ENCODE data around the gene CD3E.
A peak's percentile ranks its signal among the peaks of the same experiment; 100 is the strongest.

CD3E gene

DNA sequence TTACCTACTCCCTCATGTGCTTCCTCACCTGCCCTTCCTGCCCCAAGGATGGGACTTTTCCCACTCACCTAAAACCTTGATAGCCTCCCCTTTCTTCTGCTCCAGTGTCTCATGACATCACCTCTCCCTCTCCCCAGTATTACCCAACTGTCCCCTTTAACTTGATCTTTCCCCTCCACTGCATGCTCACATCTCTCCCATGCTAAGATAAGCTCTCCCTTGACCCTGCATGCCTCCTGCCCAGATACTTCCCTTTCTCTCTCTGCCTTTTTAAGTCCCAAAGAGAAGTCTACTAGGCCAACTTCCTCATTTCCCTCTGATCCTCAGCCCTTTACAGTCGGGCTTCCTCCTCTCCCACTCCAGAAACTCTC is 14.8 kb downstream of the CD3E start:
- no peak for FAIRE-seq
- DNase-seq (ENCODE audit: extremely low spot score, insufficient read length, low read depth) = no peak

- FAIRE-seq = no peak
- no peak for DNase-seq (ENCODE audit: extremely low spot score, insufficient read length, low read depth)
These were observed 16.0 kb downstream of the CD3E start for GRCh38 chr11:118320515-118320914.

DNA sequence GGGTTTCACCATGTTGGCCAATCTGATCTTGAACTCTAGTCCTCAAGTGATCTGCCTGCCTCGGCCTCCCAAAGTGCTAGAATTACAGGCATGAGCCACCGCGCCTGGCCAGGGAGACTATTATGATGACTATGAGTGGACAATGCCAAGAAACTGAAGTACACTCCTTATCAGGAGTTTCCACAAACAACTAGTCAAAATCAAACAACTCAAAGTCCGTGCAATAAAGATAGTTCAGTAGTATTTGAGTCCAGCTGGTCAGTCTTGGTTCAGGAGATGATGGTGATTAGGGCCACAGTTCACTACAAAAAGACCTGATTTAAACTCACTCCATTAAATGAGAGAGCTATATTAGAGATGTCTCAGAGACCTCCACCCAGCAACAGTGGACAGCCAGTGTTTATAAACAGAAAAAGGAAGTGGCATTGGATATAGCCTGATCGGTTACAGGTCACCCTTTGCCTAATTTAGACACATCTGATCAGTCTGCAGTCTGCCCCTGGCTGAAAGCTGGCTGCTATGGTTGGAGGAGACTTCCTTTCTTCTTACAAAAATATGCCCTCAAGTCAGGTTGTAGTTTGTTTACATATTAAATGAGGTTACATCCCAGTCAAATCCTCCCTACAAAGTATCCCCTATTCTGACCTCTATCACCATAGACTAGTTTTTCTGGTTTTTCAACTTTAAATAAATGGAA is 17.0 kb downstream of the CD3E start:
- no peak for DNase-seq (ENCODE audit: extremely low spot score, insufficient read length, low read depth)

GRCh38 chr11:118322721-118323120 is 18.2 kb downstream of the CD3E start:
- no peak for DNase-seq (ENCODE audit: extremely low spot score, insufficient read length, low read depth)
- no peak for FAIRE-seq

More for the DNA sequence above, 17.0 kb downstream of the CD3E start:
- peak; percentile 42 for FAIRE-seq

- no peak for FAIRE-seq
- no peak for DNase-seq (ENCODE audit: extremely low spot score, insufficient read length, low read depth)
These were observed 20.8 kb downstream of the CD3E start for GRCh38 chr11:118325283-118325682.

DNA sequence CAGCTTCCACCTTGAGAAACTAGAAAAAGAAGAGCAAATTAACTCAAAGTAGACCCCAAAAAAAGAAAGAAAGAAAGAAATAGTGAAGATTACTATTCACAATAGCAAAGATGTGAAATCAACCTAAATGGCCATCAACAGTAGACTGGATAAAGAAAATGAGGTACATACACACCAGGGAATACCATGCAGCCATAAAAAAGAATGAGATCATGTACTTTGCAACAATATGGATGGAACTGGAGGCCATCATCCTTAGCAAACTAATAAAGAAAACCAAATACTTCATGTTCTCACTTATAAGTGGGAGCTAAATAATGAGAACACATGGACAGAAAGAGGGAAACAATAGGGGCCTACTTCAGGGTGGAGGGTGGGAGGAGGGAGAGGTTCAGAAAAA is 24.2 kb downstream of the CD3E start:
- FAIRE-seq (no peak), DNase-seq (ENCODE audit: extremely low spot score, insufficient read length, low read depth) (no peak)

- no peak for FAIRE-seq
- DNase-seq (ENCODE audit: extremely low spot score, insufficient read length, low read depth) = no peak
These were observed 30.2 kb downstream of the CD3E start for GRCh38 chr11:118334745-118335144.

GRCh38 chr11:118338637-118339061 is 34.1 kb downstream of the CD3E start:
- DNase-seq (ENCODE audit: extremely low spot score, insufficient read length, low read depth) (peak; percentile 32), FAIRE-seq (no peak)

GRCh38 chr11:118339281-118339961 is 34.9 kb downstream of the CD3E start:
- no peak for FAIRE-seq
- no peak for DNase-seq (ENCODE audit: extremely low spot score, insufficient read length, low read depth)

DNA sequence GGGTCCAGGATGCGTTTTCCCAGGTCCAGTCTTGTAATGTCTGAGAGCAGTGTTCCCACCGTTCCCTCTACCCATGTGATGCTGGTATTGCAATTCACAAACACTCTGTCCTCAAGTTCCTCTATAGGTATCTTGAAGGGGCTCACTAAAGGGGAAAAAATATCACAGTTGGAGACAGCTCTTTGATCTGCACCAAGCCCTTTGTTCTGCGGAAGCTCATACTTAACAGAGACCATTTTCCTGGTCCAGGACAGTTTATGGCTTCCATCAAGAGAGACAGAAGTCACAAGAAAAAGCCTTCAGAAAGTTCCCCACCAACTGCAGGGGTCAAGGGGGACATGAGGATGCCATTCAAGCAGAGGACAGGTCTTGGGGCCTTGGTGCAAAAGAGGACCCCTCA is 35.9 kb downstream of the CD3E start:
- DNase-seq (ENCODE audit: extremely low spot score, insufficient read length, low read depth) (no peak), FAIRE-seq (no peak)

DNA sequence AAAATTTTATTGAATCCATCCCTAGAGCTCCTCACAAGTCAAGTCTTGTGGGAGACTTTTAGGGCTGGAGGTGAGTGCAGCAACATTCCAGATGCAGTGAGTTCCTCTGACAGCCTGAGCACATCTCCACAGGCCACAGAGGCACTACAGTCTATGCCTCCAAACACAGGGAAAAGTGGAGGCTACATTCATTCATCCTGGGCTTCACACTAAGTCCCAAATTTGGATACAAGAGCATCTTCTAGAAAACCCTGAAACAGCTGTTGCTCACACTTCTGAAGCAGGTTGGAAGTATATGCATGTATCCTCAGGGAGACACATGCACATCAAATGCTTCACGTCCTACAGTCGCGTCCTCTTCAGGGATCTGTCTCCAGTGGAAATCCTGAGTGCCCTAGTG is 36.7 kb downstream of the CD3E start:
- FAIRE-seq (no peak), DNase-seq (ENCODE audit: extremely low spot score, insufficient read length, low read depth) (no peak)

GRCh38 chr11:118341815-118342489 is 37.4 kb downstream of the CD3E start:
- no peak for FAIRE-seq
- no peak for DNase-seq (ENCODE audit: extremely low spot score, insufficient read length, low read depth)

DNA sequence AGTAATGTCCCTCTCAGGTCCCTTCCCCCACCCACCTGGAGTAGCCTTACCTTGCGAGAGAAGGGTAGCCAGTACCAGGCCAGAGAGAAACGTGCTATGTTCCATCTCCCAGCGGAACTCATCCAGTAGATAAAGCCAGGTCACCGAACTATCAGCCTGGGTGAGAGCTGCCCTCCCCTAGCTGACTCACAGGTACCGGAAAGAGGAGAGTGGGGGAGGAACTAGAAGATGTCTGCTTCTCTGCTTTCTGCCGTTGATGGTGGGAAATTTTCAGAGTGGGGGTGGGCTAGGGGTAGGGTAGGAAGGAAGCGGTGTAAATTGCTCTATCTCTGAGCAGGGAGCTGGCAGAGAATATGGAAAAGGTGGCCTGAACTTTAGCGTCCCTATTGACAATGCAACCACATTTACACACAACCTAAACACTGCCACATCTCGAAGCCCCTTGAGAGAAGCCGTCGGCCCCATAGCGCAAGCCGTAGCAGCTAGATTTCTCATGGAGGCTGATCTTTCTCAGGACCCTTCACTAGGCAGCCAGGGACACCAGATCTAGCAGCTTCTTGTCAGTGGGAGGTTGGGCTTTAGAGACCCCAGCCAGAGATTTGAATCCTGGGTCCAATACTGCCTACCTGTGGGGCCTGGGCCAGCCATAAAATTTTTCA is 38.1 kb downstream of the CD3E start, which contains the start of gene CD3D:
TSS of gene CD3D (minus strand) at position 203 of the 659 bp plus-strand sequence. CDS start at position 105, 98 bp downstream.
- DNase-seq (ENCODE audit: extremely low spot score, insufficient read length, low read depth) = no peak
- FAIRE-seq = no peak

DNA sequence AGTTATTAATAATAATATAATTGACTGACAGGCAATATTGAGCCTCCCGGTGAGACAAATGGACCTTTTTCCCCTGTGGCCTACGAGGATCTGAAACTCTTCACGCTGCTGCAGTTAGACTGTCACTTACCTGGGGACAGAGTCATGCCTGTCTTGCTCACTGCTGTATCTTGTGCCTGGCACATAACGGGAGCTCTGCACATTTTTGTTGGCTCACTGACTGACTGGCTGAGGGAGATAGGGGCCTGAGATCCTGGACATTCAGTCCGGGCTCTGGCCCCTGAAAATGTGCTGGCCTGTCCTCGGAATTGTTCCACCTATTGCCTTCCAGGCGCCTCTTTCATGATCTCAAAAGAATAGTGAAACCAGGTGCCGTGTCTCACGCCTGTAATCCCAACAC is 38.7 kb downstream of the CD3E start:
- FAIRE-seq (peak; percentile 24), DNase-seq (ENCODE audit: extremely low spot score, insufficient read length, low read depth) (no peak)

DNA sequence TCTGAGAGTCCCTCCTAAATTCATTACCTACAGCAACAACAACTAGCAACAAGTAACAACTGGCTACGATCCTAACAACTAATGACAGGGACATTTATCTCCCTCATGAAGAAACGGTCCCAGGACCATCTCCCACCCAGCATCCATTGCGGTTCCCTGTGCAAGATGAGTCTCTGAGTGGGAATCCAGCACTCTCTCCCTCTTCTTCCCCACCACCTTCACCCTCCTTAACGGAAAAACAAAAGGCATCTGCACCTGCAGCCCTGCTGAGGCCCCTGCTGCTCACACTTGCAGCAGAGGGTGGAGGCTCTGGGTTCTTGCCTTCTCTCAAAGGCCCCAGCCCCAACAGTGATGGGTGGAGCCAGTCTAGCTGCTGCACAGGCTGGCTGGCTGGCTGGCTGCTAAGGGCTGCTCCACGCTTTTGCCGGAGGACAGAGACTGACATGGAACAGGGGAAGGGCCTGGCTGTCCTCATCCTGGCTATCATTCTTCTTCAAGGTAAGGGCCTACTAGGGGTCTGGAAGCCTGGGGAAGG is 39.5 kb downstream of the CD3E start, which contains the start of gene CD3G:
TSS of gene CD3G (plus strand) at position 364 of the 535 bp plus-strand sequence. CDS start at position 444, 80 bp downstream.
- no peak for FAIRE-seq
- no peak for DNase-seq (ENCODE audit: extremely low spot score, insufficient read length, low read depth)

- no peak for FAIRE-seq
- DNase-seq (ENCODE audit: extremely low spot score, insufficient read length, low read depth) = no peak
These were observed 44.9 kb downstream of the CD3E start for GRCh38 chr11:118349475-118349874.

- peak; percentile 64 for FAIRE-seq
- DNase-seq (ENCODE audit: extremely low spot score, insufficient read length, low read depth) = no peak
These were observed 48.7 kb downstream of the CD3E start for GRCh38 chr11:118353084-118353710.

DNA sequence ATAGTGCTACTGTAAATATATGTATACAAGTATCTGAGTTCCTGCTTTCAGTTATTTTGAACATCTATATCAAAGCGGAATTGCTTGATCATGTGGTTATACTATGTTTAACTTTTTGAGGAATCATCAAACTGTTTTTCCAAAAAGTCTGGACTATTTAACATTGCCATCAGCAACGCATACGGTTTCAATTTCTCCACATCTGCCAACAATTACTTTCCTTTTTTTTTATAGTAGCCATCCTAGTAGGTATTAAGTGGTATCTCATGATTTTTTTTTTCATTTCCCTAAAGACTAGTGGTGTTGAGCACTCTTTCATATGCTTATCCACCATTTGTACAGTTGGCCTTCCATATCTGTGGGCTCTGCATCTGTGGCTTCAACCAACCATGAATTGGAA is 53.5 kb downstream of the CD3E start:
- FAIRE-seq = no peak
- no peak for DNase-seq (ENCODE audit: extremely low spot score, insufficient read length, low read depth)

DNA sequence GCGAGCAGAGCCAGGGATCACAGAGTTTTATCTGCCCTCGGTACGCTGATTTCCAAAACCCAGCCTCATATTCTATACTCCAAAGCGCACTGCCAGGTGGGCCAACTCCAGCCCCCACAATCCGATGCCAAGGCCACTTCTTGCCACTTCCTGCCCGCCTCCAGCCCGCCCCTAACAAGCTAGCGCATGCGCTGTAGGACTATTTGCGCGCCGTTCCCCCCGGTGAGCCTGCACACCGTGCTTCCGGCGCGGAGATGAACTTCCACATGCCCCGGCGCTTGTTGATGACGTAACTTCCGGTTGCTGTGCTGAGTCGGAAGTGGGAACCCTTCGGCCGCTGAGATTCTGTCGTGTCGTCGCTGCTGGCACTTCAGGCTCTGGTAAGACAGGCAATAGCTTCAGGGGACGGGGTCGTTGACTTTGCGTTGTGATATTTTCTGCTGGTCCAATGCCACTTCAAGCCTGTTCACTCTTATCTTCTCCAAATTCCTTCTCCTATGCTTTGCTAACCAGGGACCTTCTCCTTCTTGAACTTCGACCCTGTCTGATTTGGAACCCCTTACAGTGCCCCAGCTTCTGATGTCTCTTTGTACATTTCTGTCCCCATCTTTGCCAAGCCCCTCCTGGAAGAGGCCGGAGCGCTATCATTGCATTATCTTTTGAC is 54.9 kb downstream of the CD3E start, which contains the start of gene UBE4A:
TSS of gene UBE4A (plus strand) at position 306 of the 664 bp plus-strand sequence. CDS start 5,481 bp downstream, outside the sequence.
- DNase-seq (ENCODE audit: extremely low spot score, insufficient read length, low read depth) = peak; percentile 87
- peak; percentile 97 for FAIRE-seq
